BLaER1 treated with 17β-estradiol and CSF1 and Interleukin-3, amounts not matched to agents 10 nM and 100 nM (cell line): ENCODE data around the gene NUP37.

ENCODE experiments used
- H3K27ac ChIP-seq, 11 experiments: shearing (Covaris generic); formaldehyde crosslinking; 2 replicates each; pipeline ENCODE4 v1.8.1; 2022
- H3K27me3 ChIP-seq, 11 experiments: shearing (Covaris generic); formaldehyde crosslinking; 2 replicates each; pipeline ENCODE4 v1.8.1; 2022
- H3K36me3 ChIP-seq, 11 experiments: shearing (Covaris generic); formaldehyde crosslinking; 2 replicates each; pipeline ENCODE4 v1.8.1; 2022
- H3K4me1 ChIP-seq, 10 experiments: shearing (Covaris generic); formaldehyde crosslinking; 2 replicates each; pipeline ENCODE4 v1.8.1; 2022
- H3K4me2 ChIP-seq, 11 experiments: shearing (Covaris generic); formaldehyde crosslinking; 2 replicates each; pipeline ENCODE4 v1.8.1; 2022
- H3K4me3 ChIP-seq, 10 experiments: shearing (Covaris generic); formaldehyde crosslinking; 2 replicates each; pipeline ENCODE4 v1.8.1; 2022
- H3K9ac ChIP-seq, 11 experiments: shearing (Covaris generic); formaldehyde crosslinking; 2 replicates each; pipeline ENCODE4 v1.8.1; 2022
- H3K9me3 ChIP-seq, 11 experiments: shearing (Covaris generic); formaldehyde crosslinking; replicated peaks in 1 of 11; 2 replicates each; pipeline ENCODE4 v1.8.1; 2022
- H4K20me1 ChIP-seq, 11 experiments: shearing (Covaris generic); formaldehyde crosslinking; 2 replicates each; pipeline ENCODE4 v1.8.1; 2022
- Cebpa-rat ChIP-seq, 11 experiments: shearing (Covaris generic); IDR thresholded peaks; 2 replicates each; pipeline ENCODE4 v1.8.1; 2022

The NUP37 gene

DNA sequence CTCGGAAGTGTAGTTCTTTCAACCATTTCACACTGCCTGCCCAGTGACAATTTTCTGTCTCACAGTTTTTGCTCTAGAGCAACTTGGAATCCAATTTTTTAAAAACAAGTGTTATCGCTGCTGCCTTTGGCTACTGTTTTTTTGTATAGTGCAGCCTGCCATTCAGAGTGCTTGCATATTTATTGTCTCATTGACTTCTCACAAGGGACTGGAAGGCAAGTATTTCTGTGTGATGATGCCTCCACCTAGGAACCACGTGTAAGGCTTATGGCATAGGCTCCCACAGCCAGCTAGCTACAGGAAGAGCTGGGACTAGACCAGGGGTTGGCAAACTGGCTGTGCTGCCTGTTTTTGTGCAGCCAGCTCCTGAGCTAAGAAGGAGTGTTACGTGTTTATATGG lies 972 bp upstream of the NUP37 start:
- H3K4me2 ChIP-seq: peak overlapping the region; percentile 85 to 95 (median 88)
- no peaks in the 10 kb centered on the region for H4K20me1 ChIP-seq
- peaks cover 25 to 62% (median 42%) of the 10 kb centered on the region in 11 experiments; a peak in 21 of 22 replicates for H3K36me3 ChIP-seq
- H3K4me3 ChIP-seq: peak overlapping the region; percentile 68 to 89 (median 76)
- H3K27me3 ChIP-seq: no peaks in the 10 kb centered on the region
- TF ChIP-seq Cebpa-rat (IDR thresholded peaks at IDR 0.05): no peak
- H3K9me3 ChIP-seq: no peaks in the 10 kb centered on the region
- H3K27ac ChIP-seq: peak overlapping the region in 9 of 11 experiments; percentile 80 to 93 (median 89); a peak in 16 of 22 replicates
- H3K4me1 ChIP-seq: peaks cover 19 to 35% (median 31%) of the 10 kb centered on the region in 10 experiments
- H3K9ac ChIP-seq: peak overlapping the region; percentile 81 to 93 (median 88)

DNA sequence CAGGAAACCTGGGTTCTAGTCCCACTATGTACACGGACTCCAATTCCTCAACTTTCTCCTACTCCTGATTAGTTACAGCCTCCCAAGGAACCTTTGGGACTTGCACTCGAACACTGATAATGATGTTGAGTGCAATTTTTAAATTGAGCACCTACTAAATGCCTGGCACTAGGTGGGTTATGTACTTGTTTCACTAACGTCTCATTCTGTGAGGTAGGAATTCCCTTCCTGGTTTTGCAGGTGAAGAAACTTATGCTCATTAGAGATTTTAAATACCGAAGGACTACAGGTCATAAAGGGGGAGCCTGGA lies 605 bp upstream of the NUP37 start:
- Histone ChIP-seq H3K27ac (peak overlapping the region in 10 of 11 experiments; percentile 80 to 93 (median 88); a peak in 19 of 22 replicates), H3K9ac (peak overlapping the region; percentile 81 to 93 (median 88)), H3K27me3 (no peaks in the 10 kb centered on the region), H3K36me3 (peaks cover 25 to 62% (median 38%) of the 10 kb centered on the region in 11 experiments; a peak in 21 of 22 replicates), H3K4me3 (peak overlapping the region; percentile 68 to 89 (median 76)), H3K4me2 (peak overlapping the region; percentile 85 to 95 (median 88)), H3K9me3 (no peaks in the 10 kb centered on the region), H3K4me1 (peaks cover 19 to 35% (median 31%) of the 10 kb centered on the region in 10 experiments), H4K20me1 (no peaks in the 10 kb centered on the region)
- no peak for TF ChIP-seq Cebpa-rat (IDR thresholded peaks at IDR 0.05)

DNA sequence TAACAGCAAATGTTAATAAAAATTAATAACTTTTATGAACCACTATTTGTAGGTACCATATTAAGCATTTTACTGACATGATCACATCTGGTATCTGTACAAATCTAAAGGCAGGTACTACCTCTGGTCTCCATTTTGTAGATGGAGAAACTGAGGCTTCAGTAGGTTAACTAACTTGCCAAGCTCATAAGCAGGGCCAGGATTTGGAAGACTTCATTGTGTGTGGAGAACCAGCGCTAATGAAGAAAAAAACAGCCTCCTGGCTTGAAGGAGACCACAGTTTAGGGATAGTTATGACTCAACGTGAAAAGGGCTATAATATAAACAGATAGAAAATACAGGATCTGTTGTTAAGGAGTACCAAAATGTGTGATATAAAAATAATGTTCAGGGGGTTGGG lies 1.0 kb downstream of the NUP37 start:
- 0 out of 22 replicates have a peak overlapping the region, but pooled peaks of 1 of the 11 experiments have one; percentile 85 for H3K27ac ChIP-seq
- H3K27me3 ChIP-seq: no peaks in the 10 kb centered on the region
- H3K4me1 ChIP-seq: peaks cover 19 to 35% (median 31%) of the 10 kb centered on the region in 10 experiments
- peak overlapping the region; percentile 73 to 92 (median 86) for H3K4me2 ChIP-seq
- no peaks in the 10 kb centered on the region for H4K20me1 ChIP-seq
- H3K36me3 ChIP-seq: peaks cover 16 to 58% (median 32%) of the 10 kb centered on the region in 11 experiments; a peak in 19 of 22 replicates
- no peaks in the 10 kb centered on the region for H3K9me3 ChIP-seq
- peak overlapping the region in 8 of 11 experiments; percentile 81 to 93 (median 88); a peak in 12 of 22 replicates for H3K9ac ChIP-seq
- TF ChIP-seq Cebpa-rat (IDR thresholded peaks at IDR 0.05): no peak
- H3K4me3 ChIP-seq: peak overlapping the region; percentile 68 to 89 (median 76)

DNA sequence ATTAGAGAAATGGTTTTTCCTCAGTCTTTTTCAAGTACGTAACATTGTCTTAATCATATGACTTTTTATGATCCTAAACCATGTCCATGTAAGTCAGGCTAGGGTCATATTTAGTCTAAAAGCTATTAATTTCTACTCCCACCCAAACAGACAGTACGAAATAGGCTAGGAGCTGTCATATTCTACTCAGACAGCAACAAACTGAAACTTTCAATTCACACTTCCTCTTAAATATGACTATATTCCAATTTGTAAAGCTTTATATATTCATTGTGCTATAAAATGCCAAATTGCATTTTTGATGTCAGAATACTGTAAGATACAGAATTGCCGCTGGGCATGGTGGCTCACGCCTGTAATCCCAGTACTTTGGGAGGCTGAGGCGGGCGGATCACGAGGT lies 3.5 kb downstream of the NUP37 start:
- no peak overlapping the region for H3K27ac ChIP-seq
- H3K9ac ChIP-seq: no peak overlapping the region
- no peaks in the 10 kb centered on the region for H4K20me1 ChIP-seq
- TF ChIP-seq Cebpa-rat (IDR thresholded peaks at IDR 0.05): no peak
- H3K36me3 ChIP-seq: peaks cover 19 to 61% (median 43%) of the 10 kb centered on the region in 11 experiments; a peak in 21 of 22 replicates
- no peaks in the 10 kb centered on the region for H3K9me3 ChIP-seq
- no peak overlapping the region for H3K4me3 ChIP-seq
- peaks cover 13 to 20% (median 18%) of the 10 kb centered on the region in 10 experiments for H3K4me1 ChIP-seq
- no peaks in the 10 kb centered on the region for H3K27me3 ChIP-seq
- no peak overlapping the region for H3K4me2 ChIP-seq

DNA sequence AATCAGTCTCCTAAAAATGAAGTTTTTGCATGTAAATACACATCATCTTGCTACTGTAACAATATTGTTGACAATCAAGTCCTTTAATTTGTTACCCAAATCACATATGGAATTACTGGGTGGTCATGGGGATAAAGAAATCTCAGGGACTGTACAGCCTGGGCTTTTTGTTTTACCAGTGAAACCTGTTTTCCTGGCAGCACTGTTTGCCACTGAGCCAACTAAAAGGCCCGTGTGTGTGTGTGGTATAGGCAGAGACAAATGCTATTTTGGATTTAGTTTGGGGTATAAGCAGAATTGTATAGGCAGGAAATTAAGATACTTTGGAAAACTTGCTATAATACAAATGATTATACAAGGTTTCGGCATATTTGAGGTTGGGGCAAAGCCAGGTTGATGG lies 5.7 kb downstream of the NUP37 start:
- Histone ChIP-seq H3K9me3 (no peaks in the 10 kb centered on the region), H3K4me2 (no peak overlapping the region), H3K4me1 (peaks cover 4 to 8% (median 5%) of the 10 kb centered on the region in 10 experiments), H4K20me1 (no peaks in the 10 kb centered on the region), H3K9ac (no peak overlapping the region), H3K27ac (no peak overlapping the region), H3K36me3 (peaks cover 38 to 83% (median 64%) of the 10 kb centered on the region in 11 experiments), H3K4me3 (no peak overlapping the region), H3K27me3 (no peaks in the 10 kb centered on the region)
- TF ChIP-seq Cebpa-rat (IDR thresholded peaks at IDR 0.05): no peak

DNA sequence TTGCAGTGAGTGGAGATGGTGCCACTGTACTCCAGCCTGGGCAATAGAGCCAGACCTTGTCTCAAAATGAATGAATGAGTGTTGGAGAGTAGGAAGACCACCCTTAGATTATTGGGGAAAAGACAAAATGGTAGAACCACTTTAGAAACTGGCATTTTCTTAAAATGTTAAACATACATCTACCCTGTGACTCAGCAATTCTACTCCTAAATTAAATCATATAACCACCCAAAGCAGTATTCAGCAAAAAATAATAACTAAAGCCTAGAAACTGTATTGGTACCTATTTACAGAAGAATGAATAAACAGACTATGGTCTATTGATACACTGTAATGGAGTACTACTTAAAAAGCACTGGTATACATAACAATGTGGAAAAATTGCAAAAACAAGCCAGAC lies 9.1 kb downstream of the NUP37 start:
- peaks cover 55 to 90% (median 77%) of the 10 kb centered on the region in 11 experiments for H3K36me3 ChIP-seq
- no peaks in the 10 kb centered on the region for H3K4me1 ChIP-seq
- TF ChIP-seq Cebpa-rat (IDR thresholded peaks at IDR 0.05): no peak
- no peaks in the 10 kb centered on the region for H3K27me3 ChIP-seq
- no peak overlapping the region for H3K4me3 ChIP-seq
- H3K9ac ChIP-seq: no peak overlapping the region
- no peak overlapping the region for H3K4me2 ChIP-seq
- H4K20me1 ChIP-seq: no peaks in the 10 kb centered on the region
- H3K27ac ChIP-seq: peak overlapping the region in 1 of 11 experiments; percentile 26; a peak in 1 of 22 replicates
- peaks cover 26 to 31% (median 26%) of the 10 kb centered on the region in 11 experiments for H3K9me3 ChIP-seq

DNA sequence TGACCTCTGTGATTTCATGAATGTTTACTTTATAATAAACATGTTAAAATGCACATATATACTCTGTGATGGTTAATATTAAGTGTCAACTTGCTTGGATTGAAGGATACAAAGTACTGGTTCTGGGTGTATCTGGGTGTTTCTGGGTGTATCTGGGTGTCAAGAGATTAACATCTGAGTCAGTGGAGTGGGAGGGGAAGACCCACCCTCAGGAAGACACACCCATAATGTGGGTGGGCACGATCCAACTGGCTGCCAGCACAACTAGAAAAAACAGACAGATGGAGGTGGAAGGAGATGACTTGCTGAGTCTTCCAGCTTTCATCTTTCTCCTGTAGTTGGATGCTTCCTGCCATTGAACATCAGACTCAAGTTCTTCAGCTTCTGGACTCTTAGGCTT lies 11.9 kb downstream of the NUP37 start:
- Histone ChIP-seq H3K4me2 (no peak overlapping the region), H3K36me3 (peaks cover 75 to 100% (median 91%) of the 10 kb centered on the region in 11 experiments), H3K27me3 (no peaks in the 10 kb centered on the region), H3K9ac (no peak overlapping the region), H3K9me3 (peaks cover 38 to 56% (median 50%) of the 10 kb centered on the region in 11 experiments), H3K4me3 (no peak overlapping the region), H4K20me1 (no peaks in the 10 kb centered on the region), H3K27ac (no peak overlapping the region), H3K4me1 (no peaks in the 10 kb centered on the region)
- no peak for TF ChIP-seq Cebpa-rat (IDR thresholded peaks at IDR 0.05)

DNA sequence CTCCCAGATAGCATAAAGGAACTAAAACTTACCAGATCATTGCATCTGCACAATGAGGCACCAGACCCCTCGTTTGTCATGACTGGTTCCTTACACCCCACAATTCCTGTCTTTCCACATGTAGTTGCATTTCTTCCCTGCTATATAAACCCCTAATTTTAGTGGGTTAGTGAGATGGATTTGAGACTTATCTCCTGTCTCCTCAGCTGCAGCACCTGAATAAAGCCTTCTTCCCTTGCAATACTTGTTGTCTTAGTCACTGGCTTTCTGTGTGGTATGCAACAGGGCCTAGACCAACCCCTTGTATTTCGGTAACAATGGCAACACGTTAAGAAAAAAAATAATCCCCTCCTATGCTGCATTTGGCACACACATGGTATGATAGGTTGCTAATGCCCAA lies 13.0 kb downstream of the NUP37 start:
- H3K36me3 ChIP-seq: peaks cover 76 to 99% (median 92%) of the 10 kb centered on the region in 11 experiments
- H3K9ac ChIP-seq: no peak overlapping the region
- no peaks in the 10 kb centered on the region for H3K27me3 ChIP-seq
- H3K4me3 ChIP-seq: peak overlapping the region in 3 of 10 experiments; percentile 3 to 24 (median 9); a peak in 1 of 20 replicates
- no peak for TF ChIP-seq Cebpa-rat (IDR thresholded peaks at IDR 0.05)
- H3K4me2 ChIP-seq: no peak overlapping the region
- no peaks in the 10 kb centered on the region for H3K4me1 ChIP-seq
- H4K20me1 ChIP-seq: no peaks in the 10 kb centered on the region
- no peak overlapping the region for H3K27ac ChIP-seq
- H3K9me3 ChIP-seq: peaks cover 38 to 56% (median 50%) of the 10 kb centered on the region in 11 experiments

DNA sequence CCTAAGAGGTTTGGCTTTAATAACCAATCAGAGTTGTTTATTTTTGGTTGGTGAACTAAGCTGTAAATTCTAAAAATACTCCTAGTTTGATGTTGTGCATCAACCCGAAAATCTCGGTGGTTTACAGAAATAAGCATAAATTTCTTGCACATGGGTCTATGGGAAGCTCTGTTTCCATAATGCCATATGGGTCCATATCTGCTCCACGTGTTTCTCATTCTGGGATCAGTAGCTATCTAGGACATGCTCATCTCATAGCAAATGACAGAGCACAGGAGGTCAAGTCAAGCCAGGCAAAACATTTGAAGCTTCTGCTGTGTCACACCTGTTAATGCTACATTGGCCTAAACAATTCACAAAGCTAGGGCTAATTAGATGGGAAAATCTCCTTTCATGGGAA lies 23.1 kb downstream of the NUP37 start:
- Histone ChIP-seq H3K4me1 (peaks cover 0 to 7% (median 0%) of the 10 kb centered on the region in 10 experiments; a peak in 6 of 20 replicates), H3K9ac (no peak overlapping the region), H3K27ac (no peak overlapping the region), H3K4me3 (no peak overlapping the region), H4K20me1 (no peaks in the 10 kb centered on the region), H3K36me3 (peaks cover 19 to 58% (median 28%) of the 10 kb centered on the region in 11 experiments; a peak in 21 of 22 replicates), H3K4me2 (peak overlapping the region in 3 of 11 experiments; percentile 10 to 38 (median 11); a peak in 2 of 22 replicates), H3K27me3 (no peaks in the 10 kb centered on the region), H3K9me3 (no peaks in the 10 kb centered on the region)
- TF ChIP-seq Cebpa-rat (IDR thresholded peaks at IDR 0.05): no peak
